Measurements from ENCODE around the gene BRIP1. TPM values are rescaled to one million over a fixed set of nuclear protein-coding genes. Genes with fewer than 3 reads are reported as not detected.

The BRIP1 gene
- total and polyA plus RNA-seq, 2 experiments from 2014 or later = 8.0 to 23.1 TPM

- H3K4me2 ChIP-seq = no peak overlapping the region
- H3F3A ChIP-seq (replicated peaks; ENCODE audit: low read depth) = no peaks in the 10 kb centered on the region
- peaks cover 3% of the 10 kb centered on the region; the same call in 2 of the 3 replicates for H3K4me1 Mint-ChIP-seq
- no peak overlapping the region for H3K27ac Mint-ChIP-seq
- no peaks in the 10 kb centered on the region for H3K27me3 Mint-ChIP-seq (ENCODE audit: insufficient read depth, low read depth, poor library complexity)
- ATAC-seq (no peak), DNase-seq (ENCODE audit: low spot score) (no peak)
- 0 out of 2 replicates have a peak, but pooled peaks cover 4% of the 10 kb centered on the region for H3K4me1 ChIP-seq (ENCODE audit: insufficient read depth)
- H3K36me3 Mint-ChIP-seq (ENCODE audit: low read depth) = no peaks in the 10 kb centered on the region
- H3K27ac ChIP-seq (ENCODE audit: low read depth) = no peak overlapping the region
- H3K9me2 ChIP-seq (ENCODE audit: insufficient read depth) = no peaks in the 10 kb centered on the region
- no peak overlapping the region for H3K4me3 ChIP-seq
- H3K36me3 ChIP-seq (ENCODE audit: insufficient read depth) = no peaks in the 10 kb centered on the region
- no peaks in the 10 kb centered on the region for H3K79me2 ChIP-seq (replicated peaks; ENCODE audit: insufficient read depth)
- no peak overlapping the region for H3K4me3 Mint-ChIP-seq
- no peaks in the 10 kb centered on the region for H3K9me3 Mint-ChIP-seq
- H2AFZ ChIP-seq = 0 out of 2 replicates have a peak overlapping the region, but pooled peaks have one; percentile 61
- H3K27me3 ChIP-seq (ENCODE audit: insufficient read depth) = no peaks in the 10 kb centered on the region
- no peak for TF ChIP-seq NANOG (IDR thresholded peaks at IDR 0.05; ENCODE audit: borderline replicate concordance)
- TF ChIP-seq CREB1 (CRISPR knock-in tag; IDR thresholded peaks at IDR 0.05; ENCODE audit: low read depth) = no peak
- TF ChIP-seq, protein P1, sequence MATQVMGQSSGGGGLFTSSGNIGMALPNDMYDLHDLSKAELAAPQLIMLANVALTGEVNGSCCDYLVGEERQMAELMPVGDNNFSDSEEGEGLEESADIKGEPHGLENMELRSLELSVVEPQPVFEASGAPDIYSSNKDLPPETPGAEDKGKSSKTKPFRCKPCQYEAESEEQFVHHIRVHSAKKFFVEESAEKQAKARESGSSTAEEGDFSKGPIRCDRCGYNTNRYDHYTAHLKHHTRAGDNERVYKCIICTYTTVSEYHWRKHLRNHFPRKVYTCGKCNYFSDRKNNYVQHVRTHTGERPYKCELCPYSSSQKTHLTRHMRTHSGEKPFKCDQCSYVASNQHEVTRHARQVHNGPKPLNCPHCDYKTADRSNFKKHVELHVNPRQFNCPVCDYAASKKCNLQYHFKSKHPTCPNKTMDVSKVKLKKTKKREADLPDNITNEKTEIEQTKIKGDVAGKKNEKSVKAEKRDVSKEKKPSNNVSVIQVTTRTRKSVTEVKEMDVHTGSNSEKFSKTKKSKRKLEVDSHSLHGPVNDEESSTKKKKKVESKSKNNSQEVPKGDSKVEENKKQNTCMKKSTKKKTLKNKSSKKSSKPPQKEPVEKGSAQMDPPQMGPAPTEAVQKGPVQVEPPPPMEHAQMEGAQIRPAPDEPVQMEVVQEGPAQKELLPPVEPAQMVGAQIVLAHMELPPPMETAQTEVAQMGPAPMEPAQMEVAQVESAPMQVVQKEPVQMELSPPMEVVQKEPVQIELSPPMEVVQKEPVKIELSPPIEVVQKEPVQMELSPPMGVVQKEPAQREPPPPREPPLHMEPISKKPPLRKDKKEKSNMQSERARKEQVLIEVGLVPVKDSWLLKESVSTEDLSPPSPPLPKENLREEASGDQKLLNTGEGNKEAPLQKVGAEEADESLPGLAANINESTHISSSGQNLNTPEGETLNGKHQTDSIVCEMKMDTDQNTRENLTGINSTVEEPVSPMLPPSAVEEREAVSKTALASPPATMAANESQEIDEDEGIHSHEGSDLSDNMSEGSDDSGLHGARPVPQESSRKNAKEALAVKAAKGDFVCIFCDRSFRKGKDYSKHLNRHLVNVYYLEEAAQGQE (IDR thresholded peaks at IDR 0.05; ENCODE audit: unreplicated experiment) = no peak
- no peak for TF ChIP-seq STAT1 (IDR thresholded peaks at IDR 0.05; ENCODE audit: unreplicated experiment)
- TF ChIP-seq EZH2phosphoT487 (IDR thresholded peaks at IDR 0.05; ENCODE audit: unreplicated experiment) = no peak
- TF ChIP-seq, protein P2, sequence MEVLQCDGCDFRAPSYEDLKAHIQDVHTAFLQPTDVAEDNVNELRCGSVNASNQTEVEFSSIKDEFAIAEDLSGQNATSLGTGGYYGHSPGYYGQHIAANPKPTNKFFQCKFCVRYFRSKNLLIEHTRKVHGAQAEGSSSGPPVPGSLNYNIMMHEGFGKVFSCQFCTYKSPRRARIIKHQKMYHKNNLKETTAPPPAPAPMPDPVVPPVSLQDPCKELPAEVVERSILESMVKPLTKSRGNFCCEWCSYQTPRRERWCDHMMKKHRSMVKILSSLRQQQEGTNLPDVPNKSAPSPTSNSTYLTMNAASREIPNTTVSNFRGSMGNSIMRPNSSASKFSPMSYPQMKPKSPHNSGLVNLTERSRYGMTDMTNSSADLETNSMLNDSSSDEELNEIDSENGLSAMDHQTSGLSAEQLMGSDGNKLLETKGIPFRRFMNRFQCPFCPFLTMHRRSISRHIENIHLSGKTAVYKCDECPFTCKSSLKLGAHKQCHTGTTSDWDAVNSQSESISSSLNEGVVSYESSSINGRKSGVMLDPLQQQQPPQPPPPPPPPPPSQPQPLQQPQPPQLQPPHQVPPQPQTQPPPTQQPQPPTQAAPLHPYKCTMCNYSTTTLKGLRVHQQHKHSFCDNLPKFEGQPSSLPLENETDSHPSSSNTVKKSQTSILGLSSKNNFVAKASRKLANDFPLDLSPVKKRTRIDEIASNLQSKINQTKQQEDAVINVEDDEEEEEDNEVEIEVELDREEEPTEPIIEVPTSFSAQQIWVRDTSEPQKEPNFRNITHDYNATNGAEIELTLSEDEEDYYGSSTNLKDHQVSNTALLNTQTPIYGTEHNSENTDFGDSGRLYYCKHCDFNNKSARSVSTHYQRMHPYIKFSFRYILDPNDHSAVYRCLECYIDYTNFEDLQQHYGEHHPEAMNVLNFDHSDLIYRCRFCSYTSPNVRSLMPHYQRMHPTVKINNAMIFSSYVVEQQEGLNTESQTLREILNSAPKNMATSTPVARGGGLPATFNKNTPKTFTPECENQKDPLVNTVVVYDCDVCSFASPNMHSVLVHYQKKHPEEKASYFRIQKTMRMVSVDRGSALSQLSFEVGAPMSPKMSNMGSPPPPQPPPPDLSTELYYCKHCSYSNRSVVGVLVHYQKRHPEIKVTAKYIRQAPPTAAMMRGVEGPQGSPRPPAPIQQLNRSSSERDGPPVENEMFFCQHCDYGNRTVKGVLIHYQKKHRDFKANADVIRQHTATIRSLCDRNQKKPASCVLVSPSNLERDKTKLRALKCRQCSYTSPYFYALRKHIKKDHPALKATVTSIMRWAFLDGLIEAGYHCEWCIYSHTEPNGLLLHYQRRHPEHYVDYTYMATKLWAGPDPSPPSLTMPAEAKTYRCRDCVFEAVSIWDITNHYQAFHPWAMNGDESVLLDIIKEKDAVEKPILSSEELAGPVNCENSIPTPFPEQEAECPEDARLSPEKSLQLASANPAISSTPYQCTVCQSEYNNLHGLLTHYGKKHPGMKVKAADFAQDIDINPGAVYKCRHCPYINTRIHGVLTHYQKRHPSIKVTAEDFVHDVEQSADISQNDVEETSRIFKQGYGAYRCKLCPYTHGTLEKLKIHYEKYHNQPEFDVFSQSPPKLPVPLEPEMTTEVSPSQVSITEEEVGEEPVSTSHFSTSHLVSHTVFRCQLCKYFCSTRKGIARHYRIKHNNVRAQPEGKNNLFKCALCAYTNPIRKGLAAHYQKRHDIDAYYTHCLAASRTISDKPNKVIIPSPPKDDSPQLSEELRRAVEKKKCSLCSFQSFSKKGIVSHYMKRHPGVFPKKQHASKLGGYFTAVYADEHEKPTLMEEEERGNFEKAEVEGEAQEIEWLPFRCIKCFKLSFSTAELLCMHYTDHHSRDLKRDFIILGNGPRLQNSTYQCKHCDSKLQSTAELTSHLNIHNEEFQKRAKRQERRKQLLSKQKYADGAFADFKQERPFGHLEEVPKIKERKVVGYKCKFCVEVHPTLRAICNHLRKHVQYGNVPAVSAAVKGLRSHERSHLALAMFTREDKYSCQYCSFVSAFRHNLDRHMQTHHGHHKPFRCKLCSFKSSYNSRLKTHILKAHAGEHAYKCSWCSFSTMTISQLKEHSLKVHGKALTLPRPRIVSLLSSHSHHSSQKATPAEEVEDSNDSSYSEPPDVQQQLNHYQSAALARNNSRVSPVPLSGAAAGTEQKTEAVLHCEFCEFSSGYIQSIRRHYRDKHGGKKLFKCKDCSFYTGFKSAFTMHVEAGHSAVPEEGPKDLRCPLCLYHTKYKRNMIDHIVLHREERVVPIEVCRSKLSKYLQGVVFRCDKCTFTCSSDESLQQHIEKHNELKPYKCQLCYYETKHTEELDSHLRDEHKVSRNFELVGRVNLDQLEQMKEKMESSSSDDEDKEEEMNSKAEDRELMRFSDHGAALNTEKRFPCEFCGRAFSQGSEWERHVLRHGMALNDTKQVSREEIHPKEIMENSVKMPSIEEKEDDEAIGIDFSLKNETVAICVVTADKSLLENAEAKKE (CRISPR knock-in tag; IDR thresholded peaks at IDR 0.05) = no peak
- TF ChIP-seq EZH2 (IDR thresholded peaks at IDR 0.05; ENCODE audit: low read depth, unreplicated experiment) = no peak
- TF ChIP-seq JUNB (IDR thresholded peaks at IDR 0.05; ENCODE audit: unreplicated experiment) = no peak
- no peak for TF ChIP-seq ZNF114 (CRISPR knock-in tag; IDR thresholded peaks at IDR 0.05)
- TF ChIP-seq POLR2AphosphoS5 (IDR thresholded peaks at IDR 0.05; ENCODE audit: low read depth) = no peak
- TF ChIP-seq ZNF331 (CRISPR knock-in tag; IDR thresholded peaks at IDR 0.05; ENCODE audit: low read depth) = no peak
- TF ChIP-seq, protein P3, sequence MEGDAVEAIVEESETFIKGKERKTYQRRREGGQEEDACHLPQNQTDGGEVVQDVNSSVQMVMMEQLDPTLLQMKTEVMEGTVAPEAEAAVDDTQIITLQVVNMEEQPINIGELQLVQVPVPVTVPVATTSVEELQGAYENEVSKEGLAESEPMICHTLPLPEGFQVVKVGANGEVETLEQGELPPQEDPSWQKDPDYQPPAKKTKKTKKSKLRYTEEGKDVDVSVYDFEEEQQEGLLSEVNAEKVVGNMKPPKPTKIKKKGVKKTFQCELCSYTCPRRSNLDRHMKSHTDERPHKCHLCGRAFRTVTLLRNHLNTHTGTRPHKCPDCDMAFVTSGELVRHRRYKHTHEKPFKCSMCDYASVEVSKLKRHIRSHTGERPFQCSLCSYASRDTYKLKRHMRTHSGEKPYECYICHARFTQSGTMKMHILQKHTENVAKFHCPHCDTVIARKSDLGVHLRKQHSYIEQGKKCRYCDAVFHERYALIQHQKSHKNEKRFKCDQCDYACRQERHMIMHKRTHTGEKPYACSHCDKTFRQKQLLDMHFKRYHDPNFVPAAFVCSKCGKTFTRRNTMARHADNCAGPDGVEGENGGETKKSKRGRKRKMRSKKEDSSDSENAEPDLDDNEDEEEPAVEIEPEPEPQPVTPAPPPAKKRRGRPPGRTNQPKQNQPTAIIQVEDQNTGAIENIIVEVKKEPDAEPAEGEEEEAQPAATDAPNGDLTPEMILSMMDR (conservative IDR thresholded peaks at IDR 0.05; ENCODE audit: low read depth in 2 of 2) = no peak
- TF ChIP-seq, protein P4, sequence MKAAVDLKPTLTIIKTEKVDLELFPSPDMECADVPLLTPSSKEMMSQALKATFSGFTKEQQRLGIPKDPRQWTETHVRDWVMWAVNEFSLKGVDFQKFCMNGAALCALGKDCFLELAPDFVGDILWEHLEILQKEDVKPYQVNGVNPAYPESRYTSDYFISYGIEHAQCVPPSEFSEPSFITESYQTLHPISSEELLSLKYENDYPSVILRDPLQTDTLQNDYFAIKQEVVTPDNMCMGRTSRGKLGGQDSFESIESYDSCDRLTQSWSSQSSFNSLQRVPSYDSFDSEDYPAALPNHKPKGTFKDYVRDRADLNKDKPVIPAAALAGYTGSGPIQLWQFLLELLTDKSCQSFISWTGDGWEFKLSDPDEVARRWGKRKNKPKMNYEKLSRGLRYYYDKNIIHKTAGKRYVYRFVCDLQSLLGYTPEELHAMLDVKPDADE (IDR thresholded peaks at IDR 0.05) = no peak
- no peaks in the 10 kb centered on the region for H4K20me1 ChIP-seq (replicated peaks; ENCODE audit: insufficient read depth)
These were observed 218.2 kb downstream of the BRIP1 start for GRCh38 chr17:61644800-61645774.

Data from GM23338 (cell line).